Right lobe of liver (tissue), 6 donors: ENCODE measurements around the gene PRSS8. TPM values are rescaled to one million over a fixed set of nuclear protein-coding genes. Genes with fewer than 3 reads are reported as not detected.

Experiments used
- ATAC-seq, 4 donors: fragments of 200-7000 bp; cut with Tn5 transposase; one replicate each; pipeline ENCODE4 v1.9.1; 2020; ENCODE audit warnings: mild to moderate bottlenecking in 4 of 4, moderate library complexity in 4 of 4
- DNase-seq, 3 donors: peaks; one replicate each; pipeline ENCODE4 v3.0.0-alpha.2; 2020
- H3K27ac ChIP-seq, 3 donors: fragments of 200-600 bp; one replicate each; pipeline ENCODE4 v1.8.0; 2022
- H3K27me3 ChIP-seq, 2 donors: fragments of 200-600 bp; one replicate each; pipeline ENCODE4 v1.8.0; 2022
- H3K36me3 ChIP-seq, 4 donors: fragments of 200-600 bp; sonication (generic) in 1 of 4; one replicate each; pipeline versions ENCODE4 v1.5.1 to v1.8.0; 2017 to 2022; ENCODE audit warnings: control low read depth in 1 of 4
- H3K4me1 ChIP-seq, 4 donors: fragments of 200-600 bp; sonication (generic) in 1 of 4; one replicate each; pipeline versions ENCODE4 v1.5.1 to v1.8.0; 2017 to 2022; ENCODE audit warnings: control low read depth in 1 of 4
- H3K4me3 ChIP-seq, 3 donors: fragments of 200-600 bp; one replicate each; pipeline ENCODE4 v1.8.0; 2022
- H3K9me3 ChIP-seq, 4 donors: fragments of 200-600 bp; sonication (generic) in 1 of 4; one replicate each; pipeline versions ENCODE4 v1.5.1 to v1.8.0; 2017 to 2022; ENCODE audit warnings: control low read depth in 1 of 4
- CTCF ChIP-seq, 4 donors: fragments of 200-600 bp in 3 of 4; fragments of 450-650 bp in 1 of 4; IDR thresholded peaks; one replicate each; pipeline versions ENCODE4 v1.5.1 to v1.8.0; 2016 to 2022; ENCODE audit warnings: antibody characterized with exemption in 4 of 4, mild to moderate bottlenecking in 2 of 4
- POLR2A ChIP-seq: fragments of 450-650 bp; IDR thresholded peaks from one replicate; pipeline ENCODE4 v1.6.1; 2017; ENCODE audit warnings: antibody characterized with exemption, mild to moderate bottlenecking
- WGBS: methylation state at CpG from one replicate; pipeline ENCODE4 v1.1.6; 2018; ENCODE audit warnings: low coverage, low lambda C conversion rate; ENCODE audit not compliant: insufficient coverage; ENCODE audit errors: missing lambda C conversion rate; 5-methylcytosine and 5-hydroxymethylcytosine counted together
- intact Hi-C, 2 donors: fragments of 100-400 bp; cut with DNase I; formaldehyde crosslinking; loops; one replicate each; pipeline versions ENCODE4 v1.11.2 to v1.14.1; 2022
- total RNA-seq, 6 experiments: library from RNA; depleted of rRNA in 2 of 6; stranded (reverse); fragments of >200 nt in 2 of 6; fragmentation: NEBNext Ultra II Directional in 3 of 6; extraction: Animal tissue kit (Norgen Biotek cat#: 25700) in 3 of 6; gene quantifications; one replicate each; pipeline versions ENCODE4 v1.1.0 to v1.2.4, GENCODE V29; 2016 to 2023
- donor health status: DM: no; HTN: yes; CAD: no.
- donor health status: DM: no; HTN: no; CAD: no.
- donor health status: DM: no; HTN: no; CAD: no.
- donor health status: DM: no; HTN: yes; CAD: no.
- donor health status: DM: no; HTN: yes; CAD: no.

The PRSS8 gene
- total RNA-seq, 6 experiments from 2014 or later: 5.6 to 20.0 (median 13.1) TPM

DNA sequence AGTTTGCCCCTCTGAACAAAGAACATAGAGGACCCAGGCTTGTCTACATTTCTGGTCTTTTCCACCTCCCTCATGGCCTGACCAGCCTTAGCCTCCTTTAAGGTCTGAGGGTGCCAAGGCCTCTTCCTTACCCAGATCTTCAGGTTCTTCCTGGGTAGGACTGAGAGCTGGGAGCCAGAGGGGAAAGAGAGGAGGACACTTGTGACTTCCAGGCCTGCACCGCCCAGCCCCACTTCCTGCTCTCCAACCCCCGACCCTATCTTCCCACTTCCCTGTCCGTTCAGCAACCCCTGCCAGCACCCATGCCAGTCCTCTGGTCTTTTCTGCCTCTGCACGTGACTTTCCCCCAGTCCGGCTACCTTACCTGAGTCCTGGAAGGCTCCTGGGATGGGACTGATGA lies 13.8 kb upstream of the PRSS8 start:
- 49% methylated on average over 5 of the region's 5 CpGs for WGBS
- intact Hi-C loops: no loop called here
- no peaks in the 10 kb centered on the region for H3K9me3 ChIP-seq
- H3K36me3 ChIP-seq: no peaks in the 10 kb centered on the region
- H3K4me1 ChIP-seq: no peaks in the 10 kb centered on the region
- H3K27ac ChIP-seq: no peak overlapping the region
- DNase-seq (no peak), ATAC-seq (peak in 1 of 4 donors; percentile 11)
- no peaks in the 10 kb centered on the region for H3K27me3 ChIP-seq
- TF ChIP-seq POLR2A: no peak
- no peak for TF ChIP-seq CTCF (IDR thresholded peaks at IDR 0.05)
- no peak overlapping the region for H3K4me3 ChIP-seq

DNA sequence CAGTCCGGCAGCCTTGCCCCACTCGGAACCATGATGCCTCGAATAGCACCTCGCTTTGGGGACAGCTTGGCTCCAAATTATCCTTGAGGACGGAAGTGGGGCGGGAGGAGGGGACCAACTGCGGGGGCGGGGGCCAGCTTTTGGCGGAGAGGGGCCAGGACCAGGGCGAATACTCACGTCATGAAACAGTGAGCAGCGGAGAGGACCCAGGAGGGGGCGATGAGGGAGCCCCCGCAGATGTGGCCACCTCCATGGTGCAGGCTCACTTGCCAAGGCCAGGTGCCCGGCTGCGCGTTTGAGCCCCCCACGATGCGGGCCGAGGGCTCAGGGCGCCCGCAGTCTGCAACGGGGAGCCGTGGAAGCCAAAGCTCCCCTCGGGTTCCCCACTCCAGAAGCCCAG lies 13.4 kb upstream of the PRSS8 start:
- TF ChIP-seq POLR2A (no peak), CTCF (IDR thresholded peaks at IDR 0.05) (no peak)
- no peak overlapping the region for H3K4me3 ChIP-seq
- H3K27me3 ChIP-seq: no peaks in the 10 kb centered on the region
- no peak overlapping the region for H3K27ac ChIP-seq
- no peaks in the 10 kb centered on the region for H3K36me3 ChIP-seq
- no peaks in the 10 kb centered on the region for H3K9me3 ChIP-seq
- intact Hi-C loops: no loop called here
- H3K4me1 ChIP-seq: no peaks in the 10 kb centered on the region
- DNase-seq (no peak), ATAC-seq (no peak)
- 62% methylated on average over 7 of the region's 25 CpGs for WGBS

DNA sequence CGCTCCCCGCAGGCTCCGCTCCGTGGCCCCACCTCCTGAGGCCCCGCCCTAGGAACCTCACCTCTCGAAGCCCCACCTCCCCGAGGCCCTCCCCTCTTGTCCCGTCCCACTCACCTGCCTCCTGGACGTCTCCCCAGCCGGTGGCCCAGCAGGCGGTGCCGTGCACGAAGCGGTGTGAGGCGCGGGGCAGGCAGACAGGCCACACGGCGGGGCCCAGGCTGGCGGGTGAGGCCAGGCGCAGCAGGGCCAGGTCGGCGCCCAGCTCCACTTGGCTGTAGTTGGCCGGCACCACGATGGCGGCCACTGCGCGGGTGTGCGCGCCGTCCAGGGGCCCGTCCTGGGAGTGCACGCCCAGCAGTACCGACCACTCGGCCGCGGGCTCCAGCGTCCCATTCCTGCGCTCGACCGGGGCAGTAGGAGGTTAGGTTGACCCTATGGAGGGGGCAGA lies 12.8 kb upstream of the PRSS8 start:
- H3K4me1 ChIP-seq: no peaks in the 10 kb centered on the region
- H3K27me3 ChIP-seq: no peaks in the 10 kb centered on the region
- H3K27ac ChIP-seq: no peak overlapping the region
- H3K4me3 ChIP-seq: no peak overlapping the region
- intact Hi-C loops: no loop called here
- ATAC-seq (peak; percentile 56 to 76 (median 67)), DNase-seq (no peak)
- TF ChIP-seq POLR2A: no peak
- TF ChIP-seq CTCF (IDR thresholded peaks at IDR 0.05): no peak
- no peaks in the 10 kb centered on the region for H3K9me3 ChIP-seq
- no peaks in the 10 kb centered on the region for H3K36me3 ChIP-seq
- WGBS: 12% methylated on average over 11 of the region's 40 CpGs

GRCh38 chr16:31147574-31147973 lies 12.0 kb upstream of the PRSS8 start:
- TF ChIP-seq CTCF (IDR thresholded peaks at IDR 0.05) (no peak), POLR2A (no peak)
- DNase-seq: no peak
- Histone ChIP-seq H3K36me3 (no peaks in the 10 kb centered on the region), H3K4me3 (no peak overlapping the region), H3K9me3 (no peaks in the 10 kb centered on the region), H3K4me1 (no peaks in the 10 kb centered on the region), H3K27ac (no peak overlapping the region), H3K27me3 (no peaks in the 10 kb centered on the region)
- intact Hi-C loops: no loop called here
- WGBS: 89% methylated on average over 3 of the region's 3 CpGs
- no peak for ATAC-seq
